GM12873 (cell line): ENCODE results near the gene UGT1A7.

Experiments
- CTCF ChIP-seq: IDR thresholded peaks from 2 replicates; pipeline ENCODE4 v1.5.1; 2012; ENCODE audit warnings: low read depth, mild to moderate bottlenecking, moderate library complexity, low read length, control low read depth; ENCODE audit not compliant: insufficient read depth; ENCODE audit errors: missing control alignments

Gene UGT1A7

GRCh38 chr2:233815861-233816260 is 134.2 kb downstream of the UGT1A7 start:
- TF ChIP-seq CTCF = no peak

DNA sequence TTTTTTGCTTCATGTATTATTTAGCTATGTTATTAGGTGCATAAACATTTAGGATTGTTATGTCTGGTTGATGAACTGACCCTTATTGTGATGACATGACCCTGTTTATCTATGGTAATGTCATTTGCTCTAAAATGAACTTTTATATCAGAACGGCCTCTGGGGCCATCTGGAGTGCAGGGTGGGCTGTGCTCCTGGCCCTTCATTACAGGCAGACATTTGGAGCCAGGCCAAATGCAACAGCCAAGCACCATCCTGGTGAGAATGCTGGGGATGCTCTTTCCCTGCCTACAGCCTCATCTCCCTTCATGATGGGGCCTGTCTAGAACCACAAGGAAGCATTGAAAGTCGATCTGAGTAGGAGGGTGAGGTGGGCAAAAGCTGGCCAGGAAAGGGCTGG is 134.6 kb downstream of the UGT1A7 start:
- no peak for TF ChIP-seq CTCF

- TF ChIP-seq CTCF = no peak
Measured at GRCh38 chr2:233816771-233817170, 135.1 kb downstream of the UGT1A7 start.

DNA sequence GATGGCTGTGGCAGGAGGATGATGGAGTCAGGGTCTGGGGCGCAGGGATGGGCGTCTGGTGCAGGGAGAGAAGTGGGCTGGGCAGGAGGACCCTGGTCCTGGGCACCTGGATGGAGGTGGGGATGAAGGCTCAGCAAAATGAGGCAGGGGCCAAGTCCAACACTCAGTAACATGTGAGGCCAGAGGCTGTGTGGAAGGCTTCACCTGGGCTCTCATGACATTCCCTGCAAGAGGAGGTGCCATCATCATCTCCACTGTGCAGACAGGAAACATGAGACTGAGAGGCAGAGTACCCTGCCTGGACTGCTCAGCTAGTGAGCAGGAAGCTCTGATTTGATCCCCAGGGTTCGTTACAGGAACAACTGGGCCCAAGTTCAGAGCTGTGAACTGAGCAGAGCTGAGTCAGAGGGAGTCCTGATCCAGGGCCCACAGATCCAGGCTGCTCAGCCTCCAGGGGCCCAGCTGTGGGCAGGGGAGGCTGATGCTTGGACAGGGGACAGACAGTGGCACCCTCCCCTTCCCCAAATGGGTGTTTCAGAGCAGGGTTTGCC is 135.7 kb downstream of the UGT1A7 start:
- no peak for TF ChIP-seq CTCF

DNA sequence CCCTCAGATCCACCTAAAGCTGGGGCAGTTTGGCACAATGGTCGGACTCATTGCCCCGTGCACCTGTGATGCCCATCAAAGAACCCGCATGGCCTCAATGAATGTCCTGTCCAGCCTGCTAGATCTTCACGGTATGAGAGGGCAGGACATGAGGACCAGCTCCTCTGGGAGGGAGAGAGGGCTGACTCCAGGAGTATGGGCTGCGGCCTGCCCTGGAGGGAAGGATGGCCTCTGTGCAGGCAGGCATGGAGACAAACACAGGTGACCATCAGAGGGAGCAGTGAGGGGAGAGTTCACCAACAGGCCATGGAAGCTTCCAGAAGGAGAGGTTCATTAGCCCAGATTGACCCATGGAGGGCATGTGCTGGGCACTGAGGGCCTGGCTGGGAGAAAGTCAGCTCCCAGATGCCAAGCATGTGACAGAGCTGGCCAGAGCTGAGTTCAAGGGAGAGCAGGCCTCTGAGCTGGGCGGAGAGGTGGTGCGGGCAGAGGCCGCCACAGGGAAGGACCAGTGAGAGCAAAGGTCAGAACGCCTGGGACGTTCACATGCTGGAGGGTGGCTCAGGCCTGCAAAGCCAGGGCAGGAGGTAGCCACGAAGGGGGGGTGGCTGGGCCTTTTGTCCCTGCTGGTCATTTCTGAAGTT is 136.4 kb downstream of the UGT1A7 start:
- TF ChIP-seq CTCF = no peak

- TF ChIP-seq CTCF = no peak
Measured at GRCh38 chr2:233818639-233819621, 137.2 kb downstream of the UGT1A7 start.
